ENCODE results near the gene LHB.
"Not testable (repeated sequence)": the region's sequence is repeated elsewhere in the genome, so short reads cannot be mapped to it uniquely, and the experiment has no call there.

Gene LHB

GRCh38 chr19:49059053-49059452, 42.2 kb upstream of the LHB start:
- Histone ChIP-seq H3K27ac (ENCODE audit: low read depth, low read length, poor library complexity, severe bottlenecking) (no peak overlapping the region), H2AFZ (ENCODE audit: low read length) (no peak overlapping the region), H3F3A (ENCODE audit: insufficient read depth, low read length) (no peaks in the 10 kb centered on the region), H3K36me3 (ENCODE audit: insufficient read depth, low read length) (no peaks in the 10 kb centered on the region), H3K27me3 (ENCODE audit: insufficient read depth, low read length) (peaks cover 5% of the 10 kb centered on the region; the same call in 1 of the 2 replicates), H4K20me1 (ENCODE audit: insufficient read depth, low read length) (no peaks in the 10 kb centered on the region), H3K4me1 (ENCODE audit: insufficient read depth, low read length, severe bottlenecking) (peaks cover 4% of the 10 kb centered on the region), H3K9ac (ENCODE audit: low read length) (no peak overlapping the region), H3K79me2 (ENCODE audit: insufficient read depth, low read length) (no peaks in the 10 kb centered on the region), H3K4me3 (ENCODE audit: low read depth, low read length, poor library complexity, severe bottlenecking) (no peak overlapping the region), H3K4me2 (ENCODE audit: low read length) (no peak overlapping the region), H3K9me2 (ENCODE audit: low read depth, low read length) (no peaks in the 10 kb centered on the region), H3K9me3 (ENCODE audit: low read length) (no peaks in the 10 kb centered on the region)
- no peak for TF ChIP-seq EZH2 (IDR thresholded peaks at IDR 0.05; ENCODE audit: borderline replicate concordance, low read length)
- TF ChIP-seq, protein P1, sequence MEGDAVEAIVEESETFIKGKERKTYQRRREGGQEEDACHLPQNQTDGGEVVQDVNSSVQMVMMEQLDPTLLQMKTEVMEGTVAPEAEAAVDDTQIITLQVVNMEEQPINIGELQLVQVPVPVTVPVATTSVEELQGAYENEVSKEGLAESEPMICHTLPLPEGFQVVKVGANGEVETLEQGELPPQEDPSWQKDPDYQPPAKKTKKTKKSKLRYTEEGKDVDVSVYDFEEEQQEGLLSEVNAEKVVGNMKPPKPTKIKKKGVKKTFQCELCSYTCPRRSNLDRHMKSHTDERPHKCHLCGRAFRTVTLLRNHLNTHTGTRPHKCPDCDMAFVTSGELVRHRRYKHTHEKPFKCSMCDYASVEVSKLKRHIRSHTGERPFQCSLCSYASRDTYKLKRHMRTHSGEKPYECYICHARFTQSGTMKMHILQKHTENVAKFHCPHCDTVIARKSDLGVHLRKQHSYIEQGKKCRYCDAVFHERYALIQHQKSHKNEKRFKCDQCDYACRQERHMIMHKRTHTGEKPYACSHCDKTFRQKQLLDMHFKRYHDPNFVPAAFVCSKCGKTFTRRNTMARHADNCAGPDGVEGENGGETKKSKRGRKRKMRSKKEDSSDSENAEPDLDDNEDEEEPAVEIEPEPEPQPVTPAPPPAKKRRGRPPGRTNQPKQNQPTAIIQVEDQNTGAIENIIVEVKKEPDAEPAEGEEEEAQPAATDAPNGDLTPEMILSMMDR (IDR thresholded peaks at IDR 0.05; ENCODE audit: low read length): no peak

DNA sequence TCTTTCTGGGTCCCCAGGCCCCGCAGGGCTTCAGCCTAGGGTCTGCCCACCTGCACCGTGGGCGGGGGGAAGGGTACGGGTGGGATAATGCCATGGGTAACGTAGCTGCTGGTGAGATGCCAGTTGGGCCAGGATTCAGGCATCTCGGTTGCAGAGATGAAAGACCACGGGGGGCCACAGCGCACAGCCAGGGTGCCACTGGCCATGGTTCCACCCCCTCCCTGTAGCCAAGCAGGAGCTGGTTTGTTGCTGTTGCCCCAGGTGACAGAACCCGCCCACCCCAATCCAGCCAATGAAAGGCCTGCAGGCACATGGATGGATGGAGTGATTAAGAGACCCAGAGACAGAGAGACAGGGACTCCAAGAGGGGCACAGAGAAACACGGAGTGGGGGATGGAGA, 41.7 kb upstream of the LHB start:
- H3K27ac ChIP-seq (ENCODE audit: low read depth, low read length, poor library complexity, severe bottlenecking): no peak overlapping the region
- H3K27me3 ChIP-seq (ENCODE audit: insufficient read depth, low read length): peaks cover 5% of the 10 kb centered on the region; the same call in 1 of the 2 replicates

GRCh38 chr19:49057636-49058234, 40.8 kb upstream of the LHB start, which contains the start of gene CGB7:
Gene CGB7, minus strand, starts transcription at chr19:49057749. Its CDS starts 2,374 bp downstream, at chr19:49055375.
- H4K20me1 ChIP-seq (ENCODE audit: insufficient read depth, low read length): no peaks in the 10 kb centered on the region
- peaks cover 4% of the 10 kb centered on the region for H3K4me1 ChIP-seq (ENCODE audit: insufficient read depth, low read length, severe bottlenecking)
- peak within 1 kb of the TSS; percentile 50 for H3K4me3 ChIP-seq (ENCODE audit: low read depth, low read length, poor library complexity, severe bottlenecking)
- H2AFZ ChIP-seq (ENCODE audit: low read length): no peak within 1 kb of the TSS
- no peaks in the 10 kb centered on the region for H3K79me2 ChIP-seq (ENCODE audit: insufficient read depth, low read length)
- no peaks in the 10 kb centered on the region for H3K9me3 ChIP-seq (ENCODE audit: low read length)
- H3K9me2 ChIP-seq (ENCODE audit: low read depth, low read length): no peaks in the 10 kb centered on the region
- H3K4me2 ChIP-seq (ENCODE audit: low read length): peak within 1 kb of the TSS; percentile 61
- no peak for TF ChIP-seq EZH2 (IDR thresholded peaks at IDR 0.05; ENCODE audit: borderline replicate concordance, low read length)
- TF ChIP-seq, protein P1 (IDR thresholded peaks at IDR 0.05; ENCODE audit: low read length): no peak
- H3K9ac ChIP-seq (ENCODE audit: low read length): no peak within 1 kb of the TSS; the same call in 1 of the 2 replicates
- no peak within 1 kb of the TSS for H3K27ac ChIP-seq (ENCODE audit: low read depth, low read length, poor library complexity, severe bottlenecking)
- no peaks in the 10 kb centered on the region for H3F3A ChIP-seq (ENCODE audit: insufficient read depth, low read length)
- peaks cover 5% of the 10 kb centered on the region; the same call in 1 of the 2 replicates for H3K27me3 ChIP-seq (ENCODE audit: insufficient read depth, low read length)
- H3K36me3 ChIP-seq (ENCODE audit: insufficient read depth, low read length): no peaks in the 10 kb centered on the region

More for the DNA sequence above, 41.7 kb upstream of the LHB start:
- Histone ChIP-seq H3K36me3 (ENCODE audit: insufficient read depth, low read length) (no peaks in the 10 kb centered on the region), H3F3A (ENCODE audit: insufficient read depth, low read length) (no peaks in the 10 kb centered on the region), H3K4me2 (ENCODE audit: low read length) (no peak overlapping the region), H3K9me3 (ENCODE audit: low read length) (no peaks in the 10 kb centered on the region), H3K4me3 (ENCODE audit: low read depth, low read length, poor library complexity, severe bottlenecking) (no peak overlapping the region), H4K20me1 (ENCODE audit: insufficient read depth, low read length) (no peaks in the 10 kb centered on the region), H3K79me2 (ENCODE audit: insufficient read depth, low read length) (no peaks in the 10 kb centered on the region), H3K4me1 (ENCODE audit: insufficient read depth, low read length, severe bottlenecking) (peaks cover 4% of the 10 kb centered on the region), H3K9me2 (ENCODE audit: low read depth, low read length) (no peaks in the 10 kb centered on the region), H3K9ac (ENCODE audit: low read length) (no peak overlapping the region), H2AFZ (ENCODE audit: low read length) (no peak overlapping the region)
- TF ChIP-seq, protein P1 (IDR thresholded peaks at IDR 0.05; ENCODE audit: low read length): no peak
- no peak for TF ChIP-seq EZH2 (IDR thresholded peaks at IDR 0.05; ENCODE audit: borderline replicate concordance, low read length)

DNA sequence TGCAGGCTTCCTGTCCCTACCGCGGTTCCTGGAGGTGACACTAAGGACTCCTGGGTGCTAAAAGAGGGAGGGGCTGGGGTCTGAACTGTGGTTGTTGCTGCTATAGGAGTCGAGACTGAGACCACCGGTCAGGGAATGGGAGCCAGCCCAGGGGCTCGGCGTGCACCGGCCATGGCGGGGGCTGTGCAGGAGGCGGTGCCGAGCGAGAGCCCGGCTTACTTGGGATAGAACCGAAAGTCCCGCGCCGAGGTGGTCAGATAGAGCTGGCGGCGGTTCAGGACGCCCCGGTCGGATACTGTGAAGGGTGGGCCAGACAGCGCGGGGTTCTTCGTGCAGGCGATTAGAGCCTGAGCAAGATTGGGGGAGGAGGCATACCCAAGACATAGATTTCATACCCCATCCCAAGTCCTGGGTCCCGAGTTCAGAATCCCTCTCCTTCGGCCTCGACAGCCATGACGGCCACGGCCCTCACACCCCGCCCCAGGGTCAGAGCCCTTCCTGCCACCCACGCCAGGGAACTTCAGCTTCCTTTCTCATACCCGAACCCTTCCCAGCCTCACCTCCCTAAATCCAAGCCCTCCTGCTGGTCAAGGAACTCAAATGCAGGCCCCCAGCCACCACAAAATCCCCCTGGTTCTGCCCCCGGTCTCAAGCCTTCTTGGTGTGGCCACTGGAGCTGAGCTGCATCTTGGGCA, 40.2 kb upstream of the LHB start:
- H3K27me3 ChIP-seq (ENCODE audit: insufficient read depth, low read length): not testable (repeated sequence)

More for the DNA sequence above, 40.2 kb upstream of the LHB start:
- H3K9me2 ChIP-seq (ENCODE audit: low read depth, low read length); H2AFZ ChIP-seq (ENCODE audit: low read length); H3K27ac ChIP-seq (ENCODE audit: low read depth, low read length, poor library complexity, severe bottlenecking); H3K79me2 ChIP-seq (ENCODE audit: insufficient read depth, low read length); H4K20me1 ChIP-seq (ENCODE audit: insufficient read depth, low read length); H3K4me1 ChIP-seq (ENCODE audit: insufficient read depth, low read length, severe bottlenecking); H3F3A ChIP-seq (ENCODE audit: insufficient read depth, low read length); H3K36me3 ChIP-seq (ENCODE audit: insufficient read depth, low read length); H3K9ac ChIP-seq (ENCODE audit: low read length); H3K9me3 ChIP-seq (ENCODE audit: low read length); H3K4me3 ChIP-seq (ENCODE audit: low read depth, low read length, poor library complexity, severe bottlenecking): not testable (repeated sequence)
- H3K4me2 ChIP-seq (ENCODE audit: low read length): peak overlapping the region; percentile 61; the same call in 1 of the 2 replicates
